Measurements from ENCODE around the gene MAP3K2.

GRCh38 chr2:127420039-127420864, 32.5 kb upstream of the MAP3K2 start:
- TF ChIP-seq CTCF (IDR thresholded peaks at IDR 0.05; ENCODE audit: low read depth, low read length, poor library complexity, severe bottlenecking) (no peak), EZH2phosphoT487 (IDR thresholded peaks at IDR 0.05; ENCODE audit: borderline replicate concordance, low read length) (no peak)
